HG03066 (cell line): ENCODE results near the gene MGAT5B.
"Not testable (repeated sequence)": the region's sequence is repeated elsewhere in the genome, so short reads cannot be mapped to it uniquely, and the experiment has no call there.

Experiments used
- ATAC-seq: cut with Tn5 transposase; IDR thresholded peaks from one replicate; pipeline ENCODE4 v1.9.1; 2021; ENCODE audit warnings: low read depth; ENCODE audit not compliant: unreplicated experiment

The MGAT5B gene, protein sequence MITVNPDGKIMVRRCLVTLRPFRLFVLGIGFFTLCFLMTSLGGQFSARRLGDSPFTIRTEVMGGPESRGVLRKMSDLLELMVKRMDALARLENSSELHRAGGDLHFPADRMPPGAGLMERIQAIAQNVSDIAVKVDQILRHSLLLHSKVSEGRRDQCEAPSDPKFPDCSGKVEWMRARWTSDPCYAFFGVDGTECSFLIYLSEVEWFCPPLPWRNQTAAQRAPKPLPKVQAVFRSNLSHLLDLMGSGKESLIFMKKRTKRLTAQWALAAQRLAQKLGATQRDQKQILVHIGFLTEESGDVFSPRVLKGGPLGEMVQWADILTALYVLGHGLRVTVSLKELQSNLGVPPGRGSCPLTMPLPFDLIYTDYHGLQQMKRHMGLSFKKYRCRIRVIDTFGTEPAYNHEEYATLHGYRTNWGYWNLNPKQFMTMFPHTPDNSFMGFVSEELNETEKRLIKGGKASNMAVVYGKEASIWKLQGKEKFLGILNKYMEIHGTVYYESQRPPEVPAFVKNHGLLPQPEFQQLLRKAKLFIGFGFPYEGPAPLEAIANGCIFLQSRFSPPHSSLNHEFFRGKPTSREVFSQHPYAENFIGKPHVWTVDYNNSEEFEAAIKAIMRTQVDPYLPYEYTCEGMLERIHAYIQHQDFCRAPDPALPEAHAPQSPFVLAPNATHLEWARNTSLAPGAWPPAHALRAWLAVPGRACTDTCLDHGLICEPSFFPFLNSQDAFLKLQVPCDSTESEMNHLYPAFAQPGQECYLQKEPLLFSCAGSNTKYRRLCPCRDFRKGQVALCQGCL

DNA sequence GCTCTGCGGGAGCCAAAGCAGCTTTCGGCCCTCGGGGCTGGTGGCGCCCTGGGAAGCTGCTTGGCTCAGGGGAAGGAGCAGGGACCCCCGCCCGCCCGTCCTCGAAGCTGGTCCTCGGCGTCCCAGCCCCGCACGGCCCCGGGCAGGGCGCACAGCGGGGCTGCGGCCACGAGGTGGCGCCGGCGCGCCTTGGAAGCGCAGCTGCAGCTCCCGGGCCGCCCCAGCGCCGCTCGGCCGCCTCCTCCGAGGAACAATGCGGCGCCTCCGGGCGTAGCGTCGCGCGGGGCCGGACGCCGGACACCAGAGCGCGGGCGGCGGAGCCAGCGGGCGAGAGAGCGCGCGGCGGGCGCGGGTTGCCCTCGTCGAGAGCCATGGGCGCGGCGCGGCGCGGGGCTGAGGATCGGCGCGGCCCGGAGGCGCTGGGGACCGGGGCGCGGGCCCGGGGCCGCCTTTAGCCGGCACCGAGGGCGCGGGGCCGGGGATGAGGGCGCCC, at the start of gene MGAT5B:
Gene MGAT5B (plus strand): TSS at position 229 of the 493 bp plus-strand sequence. CDS start 626 bp downstream, outside the sequence.
- no peak for ATAC-seq

DNA sequence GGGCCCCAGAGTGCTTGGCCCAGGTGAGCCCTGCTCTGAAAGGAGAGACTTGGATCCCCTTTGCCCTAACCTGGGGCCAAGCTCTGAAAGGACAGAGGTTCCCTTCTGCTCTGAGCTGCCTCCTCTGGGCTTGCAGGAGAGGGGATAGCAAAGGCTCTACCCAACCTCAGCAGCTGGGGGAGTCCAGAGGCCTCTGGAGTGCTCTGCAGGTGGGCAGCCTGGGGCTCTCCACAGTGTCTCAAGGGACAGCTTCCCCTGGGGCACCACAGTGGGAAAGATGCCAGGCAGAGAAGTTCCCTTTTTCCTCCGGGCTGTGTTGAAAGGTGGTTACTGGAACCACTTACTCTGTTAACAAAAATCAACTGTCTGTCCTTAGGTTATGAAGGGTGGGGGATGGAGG, 48.2 kb upstream of the MGAT5B start:
- no peak for ATAC-seq

GRCh38 chr17:76820561-76820960, 47.6 kb upstream of the MGAT5B start:
- ATAC-seq: no peak

DNA sequence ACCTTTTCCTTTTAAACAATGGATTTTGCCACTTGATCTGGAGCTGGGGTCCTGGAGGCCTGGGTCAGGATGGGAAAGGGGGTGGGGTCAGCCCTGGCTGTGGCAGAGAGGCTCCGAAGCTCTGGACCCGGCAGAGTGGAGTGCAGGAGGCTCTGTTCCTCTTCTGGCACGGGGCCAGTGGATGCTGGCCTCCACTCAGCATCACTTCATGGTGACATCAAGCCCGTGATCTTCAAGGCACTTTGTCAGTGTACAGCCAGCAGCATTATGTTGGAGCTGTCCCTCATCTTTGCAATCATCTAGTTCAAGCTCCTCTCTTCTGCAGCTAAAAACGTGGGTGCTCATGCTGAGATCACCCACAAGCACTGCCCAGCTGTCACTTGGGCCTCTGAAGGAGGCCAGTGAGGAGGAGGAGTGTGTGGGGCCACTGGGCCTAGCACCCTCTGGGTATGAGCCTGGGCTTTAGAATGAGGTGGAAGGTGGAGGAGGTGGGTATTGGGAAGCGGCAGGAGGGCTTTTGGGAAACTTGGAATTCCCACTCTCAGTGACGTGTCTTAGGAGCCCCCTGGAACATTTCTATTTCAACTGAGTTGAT, 45.9 kb upstream of the MGAT5B start:
- ATAC-seq: no peak

DNA sequence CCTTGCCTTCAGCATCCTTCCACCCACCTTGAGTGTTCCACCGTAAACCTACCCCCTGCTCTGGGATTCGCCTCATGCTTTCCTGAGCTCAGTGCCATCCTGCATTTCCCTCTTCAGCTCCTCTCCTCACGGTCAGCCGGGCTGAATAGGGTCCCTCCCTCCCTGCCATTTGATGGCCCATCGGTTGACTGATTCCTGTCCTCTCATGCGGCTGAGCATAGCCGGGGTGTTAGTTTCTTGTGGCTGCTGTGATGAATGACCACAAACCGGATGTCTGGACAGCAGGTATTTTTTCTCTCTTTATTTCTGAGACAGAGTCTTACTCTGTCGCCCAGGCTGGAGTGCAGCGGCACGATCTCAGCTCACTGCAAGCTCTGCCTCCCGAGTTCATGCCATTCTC, 44.1 kb upstream of the MGAT5B start:
- ATAC-seq: no peak

DNA sequence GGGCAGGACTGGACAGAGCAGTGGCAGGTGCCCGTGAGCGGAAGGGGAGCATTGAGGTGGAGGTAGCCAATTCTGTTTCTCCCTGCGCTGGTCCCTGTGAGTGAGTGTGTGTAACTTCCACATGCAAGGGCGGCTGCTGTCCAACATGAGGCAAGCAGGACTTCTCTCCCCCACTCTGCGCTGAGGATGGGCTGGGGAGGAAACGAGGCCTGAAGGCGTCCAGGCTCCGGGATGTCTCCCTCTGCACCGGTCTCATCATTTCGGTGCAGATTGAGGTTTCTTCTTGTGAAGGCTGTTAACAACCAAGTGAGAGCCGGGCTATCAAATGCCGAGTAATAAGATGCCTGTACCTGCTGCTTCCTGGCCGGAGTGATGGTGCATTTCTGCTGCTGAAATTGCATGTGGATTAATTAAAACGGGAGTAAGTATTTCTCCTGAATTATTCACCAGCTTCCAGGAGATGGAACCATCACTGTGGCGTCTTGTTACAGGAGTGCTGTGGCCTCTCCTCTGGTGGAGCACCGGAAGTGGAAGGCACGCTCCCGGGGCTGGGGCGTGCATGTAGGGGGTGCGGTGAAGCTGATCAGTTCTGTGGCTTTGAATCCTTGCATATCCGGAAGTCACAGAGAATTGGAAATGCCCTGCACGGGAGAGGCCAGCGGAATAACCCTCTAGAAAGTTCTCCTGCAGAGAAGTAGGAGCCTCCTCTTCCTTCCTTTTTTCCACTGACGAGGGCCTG, 41.7 kb upstream of the MGAT5B start:
- no peak for ATAC-seq

GRCh38 chr17:76827736-76828135, 40.5 kb upstream of the MGAT5B start:
- no peak for ATAC-seq

DNA sequence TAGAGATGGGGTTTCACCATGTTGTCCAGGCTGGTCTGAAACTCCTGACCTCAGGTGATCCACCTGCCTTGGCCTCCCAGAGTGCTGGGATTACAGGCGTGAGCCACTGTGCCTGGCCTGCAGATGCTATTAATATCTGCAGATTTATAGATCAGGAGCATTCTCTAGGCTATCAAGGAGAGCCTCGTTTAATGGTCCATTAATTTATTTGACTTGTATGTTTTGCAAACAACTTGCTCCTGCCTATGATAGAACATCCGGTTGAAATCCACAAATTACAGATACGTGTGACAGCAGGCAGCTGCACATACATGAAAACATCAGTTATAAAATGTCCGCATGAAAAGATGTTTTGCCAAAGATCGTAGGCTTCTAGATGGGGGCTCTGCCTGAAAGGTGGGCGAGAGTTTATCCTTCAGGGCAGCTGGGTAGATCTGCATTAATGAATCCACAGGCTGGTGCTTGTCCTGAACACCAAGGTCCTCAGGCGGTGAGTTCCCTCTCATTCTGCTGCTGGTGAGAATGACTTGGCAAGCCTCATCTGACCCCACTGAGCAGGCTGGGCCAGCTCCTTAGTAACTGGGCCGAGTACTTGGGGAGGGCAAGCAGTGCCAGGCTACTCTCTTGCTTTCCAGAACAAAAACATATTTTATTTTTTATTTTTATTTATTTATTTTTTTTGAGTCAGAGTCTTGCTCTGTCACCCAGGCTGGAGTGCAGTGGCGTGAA, 37.1 kb upstream of the MGAT5B start:
- no peak for ATAC-seq

- no peak for ATAC-seq
Measured at GRCh38 chr17:76833034-76833644, 35.1 kb upstream of the MGAT5B start.

DNA sequence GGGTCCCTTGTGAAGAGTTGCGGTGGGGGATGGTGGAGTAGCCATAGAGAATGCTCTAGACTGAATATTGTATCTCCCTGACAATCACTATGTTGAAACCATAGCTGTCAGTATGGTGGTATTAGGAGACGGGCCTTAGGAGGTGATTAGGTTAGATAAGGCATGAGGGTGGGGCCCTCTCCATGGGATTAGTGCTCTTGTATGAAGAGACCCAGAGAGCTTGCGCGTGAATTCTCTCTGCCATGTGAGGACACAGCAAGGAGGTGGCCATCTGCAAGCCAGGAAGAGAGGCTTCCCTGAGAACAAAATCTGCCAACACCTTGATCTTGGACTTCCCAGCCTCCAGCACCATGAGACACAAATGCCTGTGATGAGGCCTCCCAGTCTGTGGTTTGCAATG, 34.5 kb upstream of the MGAT5B start:
- ATAC-seq: no peak

GRCh38 chr17:76834870-76835269, 33.3 kb upstream of the MGAT5B start:
- ATAC-seq: no peak

- no peak for ATAC-seq
Measured at GRCh38 chr17:76840443-76840767, 27.8 kb upstream of the MGAT5B start.

- no peak for ATAC-seq
Measured at GRCh38 chr17:76840884-76841775, 27.1 kb upstream of the MGAT5B start.

DNA sequence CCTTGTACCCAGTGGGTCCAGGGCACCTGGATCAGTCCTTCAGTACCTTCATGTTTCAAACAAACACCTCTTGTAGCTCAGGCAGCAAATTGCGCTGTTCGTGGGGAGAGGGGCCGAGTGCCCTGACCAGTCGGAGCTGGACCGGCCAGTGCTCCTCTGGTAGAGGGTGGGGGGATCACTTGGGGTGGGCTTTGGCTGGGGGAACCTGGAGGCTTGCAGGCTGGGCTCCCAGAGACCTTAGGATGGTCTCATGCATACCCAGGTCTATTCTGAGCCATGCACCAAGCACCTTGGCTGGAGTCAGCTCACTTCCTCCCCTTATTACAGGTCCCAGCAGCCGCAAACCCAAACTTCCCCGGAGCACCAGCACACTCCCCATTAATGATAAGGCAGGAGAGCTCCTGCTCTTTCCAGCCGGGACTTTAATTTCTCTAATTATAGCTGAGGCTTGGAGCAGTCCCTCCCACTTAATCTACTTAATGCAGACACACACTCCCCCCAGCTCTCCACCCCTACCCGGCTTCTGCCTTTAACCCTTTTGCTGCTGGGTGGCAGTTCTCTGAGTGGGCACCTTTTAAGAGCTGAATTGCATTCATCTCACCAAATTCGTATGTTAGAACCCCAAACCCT, 26.3 kb upstream of the MGAT5B start:
- ATAC-seq: no peak

DNA sequence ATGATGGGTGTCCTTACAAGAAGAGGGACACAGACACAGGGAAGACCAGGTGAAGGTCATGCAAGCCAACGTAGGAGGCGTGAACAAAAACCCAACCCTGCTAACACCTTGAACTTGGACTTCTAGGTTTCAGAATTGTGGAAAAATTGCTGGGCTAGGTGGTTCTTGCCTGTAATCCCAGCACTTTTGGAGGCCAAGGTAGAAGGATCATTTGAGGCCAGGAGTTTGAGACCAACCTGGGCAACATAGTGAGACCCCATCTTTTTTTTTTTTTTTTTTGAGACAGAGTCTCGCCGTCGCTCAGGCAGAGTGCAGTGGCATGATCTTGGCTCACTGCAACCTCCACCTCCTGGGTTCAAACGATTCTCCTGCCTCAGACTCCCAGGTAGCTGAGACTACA, 25.1 kb upstream of the MGAT5B start:
- ATAC-seq: not testable (repeated sequence)

DNA sequence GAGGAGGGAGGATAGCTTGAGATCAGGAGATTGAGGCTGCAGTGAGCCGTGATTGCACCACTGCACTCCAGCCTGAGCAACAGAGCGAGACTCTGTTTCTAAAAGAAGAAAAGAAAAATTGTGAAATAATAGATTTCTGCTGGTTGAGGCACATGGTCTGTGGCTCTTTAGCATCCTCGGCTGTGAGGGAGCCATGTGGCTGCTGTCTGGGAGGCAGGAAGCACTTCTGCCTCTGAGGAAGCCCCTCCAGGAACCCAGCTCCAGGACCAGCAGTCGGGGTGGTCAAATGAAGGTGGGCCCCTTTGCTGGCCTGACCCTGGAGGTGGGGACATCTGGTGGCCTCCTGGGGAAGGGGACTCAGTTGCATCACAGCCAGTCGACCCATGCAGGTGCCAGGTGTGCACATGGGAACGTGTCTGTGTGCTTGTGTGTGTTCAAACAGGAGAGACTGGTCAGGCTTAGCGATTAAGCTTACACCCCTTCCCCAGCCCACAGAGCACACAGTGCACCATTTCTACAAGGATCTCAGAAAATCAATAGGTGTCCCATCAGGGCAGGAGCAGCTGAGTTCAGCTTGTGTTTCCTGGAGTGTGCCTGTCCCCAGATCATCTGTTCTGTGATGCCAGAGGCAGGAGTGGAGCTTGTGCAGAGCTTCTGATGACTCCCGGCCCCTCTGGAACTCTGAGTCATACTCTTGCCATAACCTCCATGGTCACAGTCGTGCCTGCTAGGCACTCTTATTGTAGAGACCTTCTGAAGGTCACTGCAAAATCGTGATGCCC, 24.3 kb upstream of the MGAT5B start:
- no peak for ATAC-seq

DNA sequence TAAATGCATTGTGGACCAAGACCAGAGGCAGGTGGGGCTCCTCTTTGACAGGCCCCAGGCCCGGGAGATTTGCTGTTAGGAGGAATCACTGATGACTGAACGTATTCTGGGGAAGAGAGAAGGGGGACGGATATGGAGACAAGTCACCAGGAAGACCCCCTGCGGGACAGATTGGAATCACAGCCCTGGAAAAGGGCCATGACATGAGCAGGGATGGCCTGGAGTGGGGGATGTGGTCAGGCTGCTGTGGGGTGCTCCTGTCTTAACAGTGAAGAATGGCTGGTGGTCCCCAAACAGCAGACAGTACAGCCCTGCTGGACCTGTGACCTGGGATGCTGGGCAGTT, 23.7 kb upstream of the MGAT5B start:
- ATAC-seq: no peak

- no peak for ATAC-seq
Measured at GRCh38 chr17:76844846-76845245, 23.4 kb upstream of the MGAT5B start.
